ENCODE measurements around the gene SMARCD3.

Gene SMARCD3

GRCh38 chr7:151237244-151238189, 11.0 kb downstream of the SMARCD3 start:
- no peak overlapping the region for H3K4me3 Mint-ChIP-seq
- H3K4me1 Mint-ChIP-seq = peaks cover 26% of the 10 kb centered on the region
- peaks cover 4% of the 10 kb centered on the region for H3K36me3 Mint-ChIP-seq
- no peak overlapping the region for H3K27ac Mint-ChIP-seq
- no peaks in the 10 kb centered on the region for H3K9me3 Mint-ChIP-seq
- H3K27me3 Mint-ChIP-seq = no peaks in the 10 kb centered on the region

GRCh38 chr7:151236406-151236805, 12.1 kb downstream of the SMARCD3 start:
- Mint-ChIP-seq H3K36me3 (peaks cover 4% of the 10 kb centered on the region), H3K4me1 (peaks cover 33% of the 10 kb centered on the region), H3K4me3 (no peak overlapping the region), H3K27ac (no peak overlapping the region), H3K9me3 (no peaks in the 10 kb centered on the region), H3K27me3 (no peaks in the 10 kb centered on the region)

- peak overlapping the region; percentile 30 for H3K4me3 Mint-ChIP-seq
- no peaks in the 10 kb centered on the region for H3K9me3 Mint-ChIP-seq
- no peaks in the 10 kb centered on the region for H3K27me3 Mint-ChIP-seq
- no peak overlapping the region for H3K27ac Mint-ChIP-seq
- H3K4me1 Mint-ChIP-seq = peaks cover 35% of the 10 kb centered on the region
- H3K36me3 Mint-ChIP-seq = peaks cover 4% of the 10 kb centered on the region
These were observed 13.3 kb downstream of the SMARCD3 start for GRCh38 chr7:151235091-151235787.

GRCh38 chr7:151233804-151234203, 14.7 kb downstream of the SMARCD3 start:
- H3K36me3 Mint-ChIP-seq = peaks cover 4% of the 10 kb centered on the region
- no peaks in the 10 kb centered on the region for H3K27me3 Mint-ChIP-seq
- H3K4me1 Mint-ChIP-seq = peaks cover 35% of the 10 kb centered on the region
- H3K4me3 Mint-ChIP-seq = peak overlapping the region; percentile 100
- H3K9me3 Mint-ChIP-seq = no peaks in the 10 kb centered on the region
- peak overlapping the region; percentile 99 for H3K27ac Mint-ChIP-seq

GRCh38 chr7:151232917-151233701, 15.4 kb downstream of the SMARCD3 start:
- H3K9me3 Mint-ChIP-seq = no peaks in the 10 kb centered on the region
- H3K4me1 Mint-ChIP-seq = peaks cover 36% of the 10 kb centered on the region
- H3K27me3 Mint-ChIP-seq = no peaks in the 10 kb centered on the region
- peak overlapping the region; percentile 99 for H3K27ac Mint-ChIP-seq
- H3K4me3 Mint-ChIP-seq = peak overlapping the region; percentile 100
- peaks cover 4% of the 10 kb centered on the region for H3K36me3 Mint-ChIP-seq

GRCh38 chr7:151232091-151232916, 16.2 kb downstream of the SMARCD3 start, which contains the start of gene CHPF2:
Gene CHPF2, plus strand, starts transcription at chr7:151232483. Its CDS starts 1,529 bp downstream, at chr7:151234012.
- no peaks in the 10 kb centered on the region for H3K9me3 Mint-ChIP-seq
- peaks cover 4% of the 10 kb centered on the region for H3K36me3 Mint-ChIP-seq
- no peaks in the 10 kb centered on the region for H3K27me3 Mint-ChIP-seq
- H3K4me1 Mint-ChIP-seq = peaks cover 41% of the 10 kb centered on the region
- H3K27ac Mint-ChIP-seq = peak within 1 kb of the TSS; percentile 99
- H3K4me3 Mint-ChIP-seq = peak within 1 kb of the TSS; percentile 100

- Mint-ChIP-seq H3K27me3 (no peaks in the 10 kb centered on the region), H3K27ac (no peak overlapping the region), H3K9me3 (no peaks in the 10 kb centered on the region), H3K4me1 (peaks cover 54% of the 10 kb centered on the region), H3K4me3 (peak overlapping the region; percentile 58), H3K36me3 (peaks cover 10% of the 10 kb centered on the region)
These were observed 17.4 kb downstream of the SMARCD3 start for GRCh38 chr7:151231080-151231479.

GRCh38 chr7:151229249-151229648, 19.2 kb downstream of the SMARCD3 start:
- Mint-ChIP-seq H3K9me3 (no peaks in the 10 kb centered on the region), H3K27me3 (no peaks in the 10 kb centered on the region), H3K27ac (no peak overlapping the region), H3K4me1 (peaks cover 62% of the 10 kb centered on the region), H3K36me3 (peaks cover 24% of the 10 kb centered on the region), H3K4me3 (no peak overlapping the region)

GRCh38 chr7:151228024-151228866, 20.2 kb downstream of the SMARCD3 start:
- peaks cover 57% of the 10 kb centered on the region for H3K4me1 Mint-ChIP-seq

GRCh38 chr7:151226875-151227782, 21.4 kb downstream of the SMARCD3 start, which contains the start of gene ABCF2:
Gene ABCF2, minus strand, starts transcription at chr7:151227205. Its CDS starts 747 bp downstream, at chr7:151226458.
- H3K36me3 Mint-ChIP-seq = peaks cover 33% of the 10 kb centered on the region

More at GRCh38 chr7:151228024-151228866, 20.2 kb downstream of the SMARCD3 start:
- Mint-ChIP-seq H3K9me3 (no peaks in the 10 kb centered on the region), H3K4me3 (peak overlapping the region; percentile 100), H3K27ac (peak overlapping the region; percentile 71), H3K27me3 (no peaks in the 10 kb centered on the region), H3K36me3 (peaks cover 28% of the 10 kb centered on the region)

GRCh38 chr7:151226560-151226874, 22.0 kb downstream of the SMARCD3 start:
- peaks cover 33% of the 10 kb centered on the region for H3K36me3 Mint-ChIP-seq

More at GRCh38 chr7:151226875-151227782, 21.4 kb downstream of the SMARCD3 start, which contains the start of gene ABCF2:
- peaks cover 55% of the 10 kb centered on the region for H3K4me1 Mint-ChIP-seq
- H3K9me3 Mint-ChIP-seq = no peaks in the 10 kb centered on the region
- peak within 1 kb of the TSS; percentile 98 for H3K27ac Mint-ChIP-seq
- H3K4me3 Mint-ChIP-seq = peak within 1 kb of the TSS; percentile 100
- no peaks in the 10 kb centered on the region for H3K27me3 Mint-ChIP-seq

GRCh38 chr7:151225948-151226510, 22.5 kb downstream of the SMARCD3 start:
- peak overlapping the region; percentile 98 for H3K27ac Mint-ChIP-seq
- H3K36me3 Mint-ChIP-seq = peaks cover 33% of the 10 kb centered on the region
- H3K9me3 Mint-ChIP-seq = no peaks in the 10 kb centered on the region
- H3K4me1 Mint-ChIP-seq = peaks cover 45% of the 10 kb centered on the region
- peak overlapping the region; percentile 100 for H3K4me3 Mint-ChIP-seq
- H3K27me3 Mint-ChIP-seq = no peaks in the 10 kb centered on the region

More at GRCh38 chr7:151226560-151226874, 22.0 kb downstream of the SMARCD3 start:
- Mint-ChIP-seq H3K27ac (peak overlapping the region; percentile 98), H3K27me3 (no peaks in the 10 kb centered on the region), H3K4me3 (peak overlapping the region; percentile 100), H3K9me3 (no peaks in the 10 kb centered on the region), H3K4me1 (peaks cover 49% of the 10 kb centered on the region)

- H3K4me1 Mint-ChIP-seq = peaks cover 44% of the 10 kb centered on the region
- H3K9me3 Mint-ChIP-seq = no peaks in the 10 kb centered on the region
- H3K36me3 Mint-ChIP-seq = peaks cover 37% of the 10 kb centered on the region
- no peak overlapping the region for H3K27ac Mint-ChIP-seq
- H3K4me3 Mint-ChIP-seq = no peak overlapping the region
- no peaks in the 10 kb centered on the region for H3K27me3 Mint-ChIP-seq
These were observed 24.8 kb downstream of the SMARCD3 start for GRCh38 chr7:151223728-151224127.
